ENCODE results near the gene TAPBP.
"Not testable (repeated sequence)": the region's sequence is repeated elsewhere in the genome, so short reads cannot be mapped to it uniquely, and the experiment has no call there.

The TAPBP gene

GRCh38 chr6:33313709-33314514 is at the start of gene TAPBP:
Gene TAPBP (minus strand): TSS chr6:33314078. CDS start chr6:33314041, 37 bp downstream.
- peak; percentile 56 to 83 (median 70) for DNase-seq (ENCODE audit: low read depth in 4 of 4, low spot score in 1 of 4)

DNA sequence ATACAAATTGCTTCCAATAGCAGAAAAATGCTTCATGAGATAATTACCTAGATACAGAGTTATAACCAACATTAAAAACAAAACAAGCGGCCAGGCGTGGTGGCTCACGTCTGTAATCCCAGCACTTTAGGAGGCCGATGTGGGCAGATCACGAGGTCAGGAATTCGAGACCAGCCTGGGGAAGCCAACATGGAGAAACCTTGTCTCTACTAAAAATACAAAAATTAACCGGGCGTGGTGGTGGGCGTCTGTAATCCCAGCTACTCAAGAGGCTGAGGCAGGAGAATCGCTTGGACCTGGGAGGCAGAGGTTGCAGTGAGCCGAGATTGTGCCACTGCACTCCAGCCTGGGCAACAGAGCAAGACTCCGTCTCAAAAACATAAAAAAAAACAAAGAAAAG is 49.6 kb upstream of the TAPBP start:
- DNase-seq (ENCODE audit: low read depth in 4 of 4, low spot score in 1 of 4) = not testable (repeated sequence)

- DNase-seq (ENCODE audit: low read depth in 4 of 4, low spot score in 1 of 4) = no peak
Measured at GRCh38 chr6:33359331-33359730, 45.5 kb upstream of the TAPBP start.

DNA sequence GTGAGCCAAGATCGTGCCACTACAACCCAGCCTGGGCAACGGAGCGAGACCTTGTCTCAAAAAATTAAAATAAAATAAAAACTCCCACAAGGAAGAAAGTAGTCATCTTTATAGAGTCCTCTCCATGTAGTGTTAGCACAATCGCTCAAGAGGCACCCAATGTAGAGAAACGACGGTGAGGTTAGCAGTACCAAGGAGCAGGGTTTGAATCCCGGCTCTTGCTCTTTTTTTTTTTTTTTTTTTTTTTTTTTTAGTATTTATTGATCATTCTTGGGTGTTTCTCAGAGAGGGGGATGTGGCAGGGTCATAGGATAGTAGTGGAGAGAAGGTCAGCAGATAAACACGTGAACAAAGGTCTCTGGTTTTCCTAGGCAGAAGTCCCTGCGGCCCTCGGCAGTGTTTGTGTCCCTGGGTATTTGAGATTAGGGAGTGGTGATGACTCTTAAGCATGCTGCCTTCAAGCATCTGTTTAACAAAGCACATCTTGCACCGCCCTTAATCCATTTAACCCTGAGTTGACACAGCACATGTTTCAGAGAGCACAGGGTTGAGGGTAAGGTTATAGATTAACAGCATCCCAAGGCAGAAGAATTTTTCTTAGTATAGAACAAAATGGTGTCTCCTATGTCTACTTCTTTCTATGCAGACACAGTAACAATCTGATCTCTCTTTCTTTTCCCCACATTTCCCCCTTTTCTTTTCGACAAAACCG is 43.4 kb upstream of the TAPBP start:
- not testable (repeated sequence) for DNase-seq (ENCODE audit: low read depth in 4 of 4, low spot score in 1 of 4)

GRCh38 chr6:33356295-33356694 is 42.4 kb upstream of the TAPBP start:
- no peak for DNase-seq (ENCODE audit: low read depth in 4 of 4, low spot score in 1 of 4)

- not testable (repeated sequence) for DNase-seq (ENCODE audit: low read depth in 4 of 4, low spot score in 1 of 4)
Measured at GRCh38 chr6:33355860-33356259, 42.0 kb upstream of the TAPBP start.

- no peak for DNase-seq (ENCODE audit: low read depth in 4 of 4, low spot score in 1 of 4)
Measured at GRCh38 chr6:33347816-33348215, 33.9 kb upstream of the TAPBP start.

- DNase-seq (ENCODE audit: low read depth in 4 of 4, low spot score in 1 of 4) = not testable (repeated sequence)
Measured at GRCh38 chr6:33346972-33347371, 33.1 kb upstream of the TAPBP start.

GRCh38 chr6:33344701-33345697 is 31.1 kb upstream of the TAPBP start:
- peak in 2 of 4 experiments; percentile 30 to 40 for DNase-seq (ENCODE audit: low read depth in 4 of 4, low spot score in 1 of 4)

- no peak for DNase-seq (ENCODE audit: low read depth in 4 of 4, low spot score in 1 of 4)
Measured at GRCh38 chr6:33343953-33344611, 30.2 kb upstream of the TAPBP start.

GRCh38 chr6:33343606-33343952 is 29.7 kb upstream of the TAPBP start:
- DNase-seq (ENCODE audit: low read depth in 4 of 4, low spot score in 1 of 4) = not testable (repeated sequence)

- DNase-seq (ENCODE audit: low read depth in 4 of 4, low spot score in 1 of 4) = no peak
Measured at GRCh38 chr6:33339193-33339592, 25.3 kb upstream of the TAPBP start.

GRCh38 chr6:33336495-33336894 is 22.6 kb upstream of the TAPBP start:
- DNase-seq (ENCODE audit: low read depth in 4 of 4, low spot score in 1 of 4) = no peak

GRCh38 chr6:33335916-33336315 is 22.0 kb upstream of the TAPBP start:
- DNase-seq (ENCODE audit: low read depth in 4 of 4, low spot score in 1 of 4) = no peak

- DNase-seq (ENCODE audit: low read depth in 4 of 4, low spot score in 1 of 4) = no peak
Measured at GRCh38 chr6:33333666-33334065, 19.8 kb upstream of the TAPBP start.

DNA sequence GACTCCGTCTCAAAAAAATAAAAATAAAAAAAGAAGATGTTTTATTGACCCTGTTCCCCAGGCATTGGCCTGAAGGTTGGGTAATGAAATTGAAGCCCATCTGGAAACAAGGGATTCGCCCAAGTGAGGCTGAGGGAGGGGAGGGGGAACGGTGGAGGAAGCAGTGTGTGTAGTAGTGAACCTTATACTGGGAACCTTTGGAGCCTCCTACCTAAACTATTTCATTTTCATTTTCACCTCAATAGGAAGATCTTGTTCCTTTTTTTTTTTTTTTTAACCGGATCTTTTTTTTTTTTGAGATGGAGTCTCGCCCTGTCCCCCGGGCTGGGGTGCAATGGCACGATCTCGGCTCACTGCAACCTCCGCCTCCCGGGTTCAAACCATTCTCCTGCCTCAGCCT is 16.9 kb upstream of the TAPBP start:
- DNase-seq (ENCODE audit: low read depth in 4 of 4, low spot score in 1 of 4) = no peak

DNA sequence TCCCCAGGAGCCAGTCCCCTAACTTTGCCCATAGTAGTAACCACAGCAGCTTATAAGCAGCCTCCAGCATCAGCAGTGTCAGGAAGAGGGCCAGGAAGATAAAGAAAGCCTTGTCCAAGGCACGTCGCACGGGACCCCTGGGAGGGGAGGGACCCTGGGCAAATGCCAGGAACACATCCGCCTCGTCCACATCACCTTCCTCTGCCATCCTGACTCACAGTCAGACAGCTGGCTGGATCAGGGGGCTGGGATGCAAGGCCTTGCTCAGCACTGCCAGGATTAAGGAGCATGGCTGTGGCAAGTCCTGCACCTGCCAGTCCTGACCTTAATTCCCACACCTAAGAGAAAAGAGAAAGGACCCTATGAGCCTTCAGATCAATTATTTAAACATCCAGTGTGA is 15.2 kb upstream of the TAPBP start:
- no peak for DNase-seq (ENCODE audit: low read depth in 4 of 4, low spot score in 1 of 4)

DNA sequence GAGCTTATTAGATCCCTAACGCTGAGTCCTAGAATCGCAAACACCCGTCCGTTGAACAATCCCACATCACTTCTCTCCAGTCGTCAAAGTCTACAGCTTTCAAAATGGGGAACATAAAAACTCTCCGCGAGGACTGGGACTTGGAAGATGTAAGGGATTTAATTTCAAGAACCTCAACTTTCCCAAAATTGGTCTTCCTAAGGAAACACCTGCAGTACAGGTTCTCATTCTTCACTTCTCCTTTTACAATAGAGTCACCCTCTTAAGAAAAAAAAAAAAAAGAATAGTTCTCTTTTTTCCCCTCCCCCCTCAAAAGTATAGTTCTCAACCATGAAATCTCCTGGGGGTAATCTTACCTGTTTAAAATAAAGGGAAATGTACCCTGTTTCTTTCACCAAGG is 10.2 kb upstream of the TAPBP start:
- DNase-seq (ENCODE audit: low read depth in 4 of 4, low spot score in 1 of 4) = no peak

DNA sequence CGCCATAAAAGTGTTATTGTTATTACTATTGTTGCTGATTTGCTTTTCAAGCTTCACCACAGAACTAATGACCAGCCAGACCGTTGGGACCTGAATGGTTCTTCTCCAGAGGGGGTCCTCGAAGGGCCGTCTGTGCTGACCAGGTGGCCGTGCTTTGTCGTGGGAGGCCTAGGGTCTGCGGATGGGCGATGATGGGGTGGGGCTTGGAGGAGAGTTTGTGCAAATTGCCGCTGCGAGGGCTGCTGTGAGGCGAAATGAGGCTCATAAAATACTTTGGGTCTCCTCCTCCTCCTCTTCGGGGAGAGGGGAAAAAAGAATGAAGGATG is 9.7 kb upstream of the TAPBP start:
- DNase-seq (ENCODE audit: low read depth in 4 of 4, low spot score in 1 of 4) = no peak

- DNase-seq (ENCODE audit: low read depth in 4 of 4, low spot score in 1 of 4) = no peak
Measured at GRCh38 chr6:33321227-33321626, 7.3 kb upstream of the TAPBP start.

All from stimulated activated CD4-positive, alpha-beta T cell treated with anti-CD3 and anti-CD28 coated beads, Interleukin-1b, Interleukin-23, amount 100 ng/mL, for 24 hours (primary cell).